CD4-positive, alpha-beta T cell treated with Interleukin-10 for 1 hour (primary cell): ENCODE results near the gene SHC4.
"Not testable (repeated sequence)": the region's sequence is repeated elsewhere in the genome, so short reads cannot be mapped to it uniquely, and the experiment has no call there.

Experiments
- DNase-seq: peaks from one replicate; pipeline ENCODE4 v3.0.0-alpha.2; 2020

SHC4 gene

GRCh38 chr15:48922046-48922445 is 41.7 kb downstream of the SHC4 start:
- no peak for DNase-seq

DNA sequence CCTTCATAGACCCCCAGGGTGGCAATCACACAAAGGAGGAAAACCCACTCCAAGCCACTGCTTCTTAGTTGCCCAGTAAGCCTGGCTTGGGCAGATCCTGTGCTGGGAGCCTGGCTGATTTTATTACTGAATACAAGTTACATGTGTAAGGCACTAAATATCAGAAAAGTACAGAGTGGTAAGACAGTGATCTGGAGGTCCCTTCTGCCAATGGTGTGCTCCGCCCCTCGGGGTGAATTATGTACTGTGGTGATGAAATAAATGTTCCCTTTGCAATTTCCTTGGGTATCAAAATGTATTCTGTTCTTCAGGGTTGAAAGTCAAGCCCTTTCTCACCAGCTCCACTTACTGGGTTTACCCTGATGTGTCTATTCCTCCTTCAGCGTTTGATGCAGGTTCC is 47.0 kb downstream of the SHC4 start:
- DNase-seq: no peak

DNA sequence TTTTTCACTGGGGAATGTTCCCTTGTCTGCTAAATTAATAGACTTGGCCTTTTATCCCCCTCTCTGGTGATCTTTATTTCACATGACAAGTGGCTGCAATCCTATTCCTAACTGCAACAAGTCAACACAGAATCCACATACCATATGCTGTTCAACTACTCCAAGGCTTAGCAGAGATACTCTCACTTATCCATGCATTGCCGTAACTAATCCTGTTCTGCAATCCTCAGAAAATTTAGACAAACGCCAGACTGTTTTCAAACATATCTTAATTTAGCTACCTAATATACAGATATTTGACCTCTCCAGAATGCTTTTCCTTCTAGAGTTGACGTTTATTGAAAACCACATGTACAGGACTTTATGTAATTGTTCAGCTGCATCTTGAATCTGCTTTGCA is 47.9 kb downstream of the SHC4 start:
- no peak for DNase-seq

DNA sequence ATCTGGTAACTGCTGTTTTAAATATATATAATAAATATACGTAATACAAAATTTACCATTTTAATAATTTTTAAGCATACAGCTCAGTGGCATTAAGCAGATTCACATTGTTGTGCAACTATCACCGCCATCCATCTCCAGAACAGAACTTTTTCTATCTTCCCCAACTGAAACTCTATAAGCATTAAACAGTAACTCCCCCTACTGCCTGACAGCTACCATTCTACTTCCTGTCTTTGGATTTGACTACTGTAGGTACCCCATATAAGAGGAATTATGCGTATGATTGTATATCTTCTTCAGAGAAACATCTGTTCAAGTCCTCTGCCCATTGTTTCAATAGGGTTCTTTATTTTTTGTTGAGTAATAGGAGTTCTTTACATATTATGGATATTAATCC is 49.0 kb downstream of the SHC4 start:
- DNase-seq: no peak

- DNase-seq: no peak
These were observed 50.6 kb downstream of the SHC4 start for GRCh38 chr15:48913141-48913540.

DNA sequence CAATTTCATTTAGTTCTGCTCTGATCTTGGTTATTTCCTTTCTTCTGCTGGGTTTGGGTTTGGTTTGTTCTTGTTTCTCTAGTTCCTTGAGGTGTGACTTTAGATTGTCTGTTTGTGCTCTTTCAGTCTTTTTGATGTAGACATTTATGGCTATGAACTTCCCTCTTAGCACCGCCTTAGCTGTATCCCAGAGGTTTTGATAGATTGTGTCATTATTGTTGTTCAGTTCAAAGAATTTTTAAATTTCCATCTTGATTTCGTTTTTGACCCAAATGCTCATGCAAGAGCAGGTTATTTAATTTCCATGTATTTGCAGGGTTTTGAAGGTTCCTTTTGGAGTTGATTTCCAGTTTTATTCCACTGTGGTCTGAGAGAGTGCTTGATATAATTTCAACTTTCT is 53.2 kb downstream of the SHC4 start:
- DNase-seq: not testable (repeated sequence)

- DNase-seq: not testable (repeated sequence)
These were observed 54.4 kb downstream of the SHC4 start for GRCh38 chr15:48909313-48909712.

GRCh38 chr15:48905847-48906246 is 57.9 kb downstream of the SHC4 start:
- DNase-seq: no peak

DNA sequence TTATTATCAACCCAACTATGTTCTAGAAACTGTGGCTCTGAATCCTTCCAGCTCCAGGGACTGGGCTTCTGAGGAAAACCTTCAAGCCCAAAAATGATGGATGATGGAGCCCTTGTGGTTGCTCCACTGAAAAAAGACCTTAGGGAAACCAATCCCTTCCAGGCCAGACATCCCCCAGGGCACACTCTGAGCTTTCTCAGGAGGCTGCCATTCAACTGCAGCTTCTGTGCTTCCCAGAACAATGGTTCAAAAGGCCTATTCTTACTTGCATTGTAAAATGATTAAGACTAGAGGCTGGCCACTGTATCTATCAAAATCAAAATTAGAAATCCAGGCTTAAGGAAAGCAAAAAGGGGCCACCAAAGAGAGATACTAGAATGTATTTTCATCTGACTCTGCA is 58.5 kb downstream of the SHC4 start:
- DNase-seq: no peak

GRCh38 chr15:48904758-48905157 is 59.0 kb downstream of the SHC4 start:
- DNase-seq: no peak

DNA sequence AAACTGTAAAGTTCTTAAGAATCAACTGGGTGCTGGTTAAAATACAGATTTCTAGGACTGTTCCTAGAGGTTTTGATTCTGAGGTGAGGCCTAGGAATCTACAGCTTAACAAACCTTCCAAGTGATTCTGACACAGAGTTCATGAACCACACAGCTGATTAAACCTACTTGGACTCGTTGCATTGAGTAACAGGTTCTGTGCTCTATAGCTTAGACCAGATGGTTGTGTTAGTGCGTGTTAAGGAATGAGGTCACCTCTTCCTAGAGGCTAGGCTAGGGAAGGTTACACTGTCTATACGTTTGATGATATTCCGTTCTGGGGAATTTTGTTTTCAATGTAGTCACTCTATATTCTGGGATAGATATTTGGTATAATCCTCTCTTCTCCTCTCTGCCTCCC is 63.9 kb downstream of the SHC4 start:
- no peak for DNase-seq

DNA sequence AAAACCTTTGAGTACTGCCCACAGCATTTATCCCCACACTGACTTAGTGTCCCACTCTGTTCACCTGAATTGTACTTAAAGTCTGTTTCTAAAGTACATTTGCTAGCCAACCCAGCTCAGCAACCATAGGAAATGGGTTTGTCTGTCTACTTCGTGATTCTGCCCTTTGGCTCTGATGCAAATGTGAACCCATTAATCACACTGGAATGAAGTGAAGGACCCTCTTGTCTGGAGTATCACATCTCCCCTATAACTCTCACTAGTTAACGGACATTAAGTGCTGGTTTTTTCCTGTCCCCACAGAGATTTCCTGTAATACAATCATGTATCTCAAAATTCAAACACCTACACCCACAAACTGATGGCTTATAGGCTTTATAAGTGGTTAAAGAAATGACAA is 65.3 kb downstream of the SHC4 start:
- no peak for DNase-seq

DNA sequence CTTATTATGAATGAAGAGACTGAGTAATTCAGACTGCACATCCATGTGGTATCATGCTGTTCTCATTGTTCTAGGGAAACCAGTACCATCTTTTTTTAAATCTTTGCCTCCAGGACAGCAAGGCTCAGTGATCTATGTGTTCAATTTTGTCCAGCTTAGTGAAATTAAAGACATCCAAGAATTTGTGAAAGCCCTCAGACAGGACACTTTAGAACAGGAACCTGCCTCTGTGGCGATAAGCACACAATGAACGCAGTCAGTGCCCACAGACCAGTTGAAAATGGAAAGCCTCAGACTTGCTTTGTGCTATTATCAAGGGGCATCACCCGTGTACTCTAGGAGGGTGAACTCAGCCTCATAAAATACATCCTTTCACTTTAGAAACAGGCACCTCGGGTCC is 65.7 kb downstream of the SHC4 start:
- no peak for DNase-seq

DNA sequence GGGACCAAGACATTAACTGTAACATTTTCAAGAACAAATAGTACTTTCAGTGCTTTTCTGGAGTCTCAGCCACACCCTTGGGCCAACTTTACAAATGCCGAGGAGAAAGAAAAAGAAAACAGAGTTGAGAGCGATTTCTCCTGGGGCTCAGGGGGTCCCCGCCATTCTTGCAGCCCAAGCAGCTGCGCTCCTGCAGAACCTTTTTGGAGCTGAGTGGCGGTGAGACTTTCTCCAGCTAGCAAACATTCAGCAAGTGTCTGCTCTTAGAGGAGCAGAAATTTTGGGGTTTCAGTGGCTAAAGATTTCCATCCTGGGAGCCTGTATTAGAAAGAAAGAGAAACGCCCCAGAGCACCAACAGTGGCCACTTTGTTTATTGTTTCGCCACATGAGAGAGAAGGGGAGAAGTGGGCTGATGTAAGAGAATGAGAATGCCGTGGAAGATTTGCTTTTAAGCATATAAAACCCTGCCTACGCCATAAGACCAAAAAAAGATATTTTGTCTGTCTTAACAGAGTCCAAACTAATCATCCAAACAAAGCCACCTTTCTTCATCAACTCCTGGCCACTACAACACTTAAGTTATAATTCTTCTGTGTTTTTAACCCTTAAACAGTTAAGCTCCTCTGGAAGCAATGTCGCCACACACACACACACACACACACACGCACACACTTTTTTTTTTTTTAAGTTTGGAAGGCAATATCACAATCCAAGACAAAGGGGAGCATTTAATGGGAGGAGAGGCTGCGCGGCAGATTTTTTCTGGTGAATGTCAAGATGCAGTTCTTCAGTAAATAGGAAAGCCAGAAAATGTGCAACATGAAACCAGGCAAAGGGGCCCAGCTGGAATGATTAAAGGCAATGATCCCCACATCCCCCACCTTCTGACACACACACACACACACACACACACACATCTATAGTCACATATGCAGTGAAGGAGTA is 66.6 kb downstream of the SHC4 start:
- no peak for DNase-seq

DNA sequence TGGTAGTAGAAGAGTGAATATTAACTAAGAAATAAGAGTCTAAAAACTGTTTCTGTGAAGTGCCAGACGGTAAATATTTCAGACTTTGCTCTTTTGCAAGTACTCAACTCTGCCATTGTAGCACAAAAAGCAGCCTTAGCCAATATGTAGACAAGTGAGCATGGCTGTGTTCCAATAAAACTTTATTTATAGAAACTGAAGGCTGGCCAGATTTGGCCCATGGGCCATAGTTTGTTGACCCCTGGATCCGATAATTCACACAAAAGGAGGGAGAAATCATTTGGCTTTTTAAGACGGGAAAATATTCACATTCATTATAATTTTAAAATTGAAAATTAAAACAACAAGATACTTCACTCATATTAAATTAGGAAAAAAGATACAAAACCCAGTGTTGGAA is 70.4 kb downstream of the SHC4 start:
- no peak for DNase-seq

DNA sequence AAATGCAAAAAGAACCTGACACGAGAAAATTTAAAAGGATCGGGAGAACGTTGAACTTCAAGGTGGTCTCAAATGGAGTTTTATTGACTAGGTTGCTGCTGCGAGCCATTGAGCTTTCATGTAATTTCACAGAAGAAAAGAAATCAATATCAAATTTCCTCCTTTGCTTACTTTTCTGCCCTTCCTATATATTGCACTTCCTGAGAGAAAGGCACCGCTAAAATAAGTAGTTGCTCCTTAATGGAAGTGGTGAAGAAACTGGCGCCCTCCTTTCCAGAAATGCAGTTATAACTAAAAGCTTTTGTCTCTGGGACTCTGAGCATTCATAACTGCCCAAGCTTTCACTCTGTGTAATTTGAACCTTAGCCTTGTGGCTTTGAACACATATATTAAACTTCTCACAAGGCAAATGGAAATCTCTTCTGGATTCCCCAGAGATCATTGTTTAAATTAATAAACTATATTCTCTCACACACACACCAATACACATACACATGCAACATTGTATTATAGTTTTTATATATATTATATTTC is 72.4 kb downstream of the SHC4 start:
- no peak for DNase-seq

DNA sequence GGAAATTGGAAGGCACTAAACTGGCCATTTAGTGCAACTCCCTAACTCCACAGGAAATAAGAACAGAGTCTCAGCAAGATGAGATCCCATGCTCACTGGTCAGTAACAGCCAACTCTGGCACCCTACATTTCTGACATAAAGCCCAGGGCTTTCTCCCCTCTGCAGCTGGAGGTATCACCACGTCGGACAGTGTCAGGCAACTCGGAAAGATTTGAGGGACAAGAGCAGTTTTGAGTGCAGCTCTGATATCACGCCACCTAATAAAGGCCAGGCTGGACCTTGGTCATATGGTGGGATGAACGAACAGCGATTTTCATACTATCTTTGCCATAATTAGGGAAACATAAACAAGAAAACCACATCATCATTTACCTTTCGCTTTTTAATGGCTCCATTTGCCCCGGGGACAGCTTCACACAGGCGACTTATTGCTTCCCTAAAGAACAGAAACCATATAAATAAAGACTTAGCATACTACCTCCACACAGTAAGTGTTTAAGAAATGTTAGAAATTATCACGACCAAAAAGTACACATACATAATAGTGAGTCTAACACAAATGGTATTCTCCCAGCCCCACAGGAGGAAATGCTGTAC is 73.2 kb downstream of the SHC4 start:
- DNase-seq: no peak

GRCh38 chr15:48889925-48890324 is 73.8 kb downstream of the SHC4 start:
- DNase-seq: no peak

GRCh38 chr15:48888836-48889235 is 74.9 kb downstream of the SHC4 start:
- no peak for DNase-seq

DNA sequence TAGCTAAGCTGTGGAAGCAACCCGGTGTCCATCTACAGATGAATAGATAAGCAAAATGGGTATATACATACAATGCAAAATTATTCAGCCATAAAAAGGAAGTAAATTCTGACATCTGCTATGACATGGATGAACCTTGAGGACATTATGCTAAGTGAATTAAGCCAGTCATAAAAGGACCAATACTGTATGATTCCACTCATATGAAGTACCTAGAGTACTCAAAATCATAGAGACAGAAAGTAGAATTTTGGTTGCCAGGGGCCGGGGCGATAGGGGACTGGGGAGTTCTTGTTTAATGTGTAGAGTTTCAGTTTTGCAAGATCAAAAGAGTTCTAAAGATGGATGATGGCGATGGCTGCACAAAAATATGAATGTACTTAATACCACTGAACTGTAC is 75.5 kb downstream of the SHC4 start:
- DNase-seq: no peak

DNA sequence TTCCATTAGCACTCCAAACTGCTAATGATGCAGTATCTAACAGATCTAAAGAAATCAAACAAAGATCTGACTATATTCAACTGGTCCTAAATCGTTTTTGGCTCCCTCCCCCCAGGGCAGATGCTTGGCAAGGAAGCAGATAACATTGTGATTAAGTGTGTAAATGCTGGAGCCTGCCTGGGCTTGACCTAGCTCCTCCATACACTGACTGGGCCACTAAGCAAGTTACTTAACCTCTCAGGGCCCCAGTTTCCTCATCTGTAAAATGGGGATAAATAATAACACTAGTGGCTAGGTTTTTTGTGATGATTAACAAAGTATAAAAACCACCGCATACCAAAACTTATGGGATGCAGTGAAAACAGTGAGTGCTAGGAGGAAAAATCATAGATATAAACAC is 76.6 kb downstream of the SHC4 start:
- DNase-seq: no peak

DNA sequence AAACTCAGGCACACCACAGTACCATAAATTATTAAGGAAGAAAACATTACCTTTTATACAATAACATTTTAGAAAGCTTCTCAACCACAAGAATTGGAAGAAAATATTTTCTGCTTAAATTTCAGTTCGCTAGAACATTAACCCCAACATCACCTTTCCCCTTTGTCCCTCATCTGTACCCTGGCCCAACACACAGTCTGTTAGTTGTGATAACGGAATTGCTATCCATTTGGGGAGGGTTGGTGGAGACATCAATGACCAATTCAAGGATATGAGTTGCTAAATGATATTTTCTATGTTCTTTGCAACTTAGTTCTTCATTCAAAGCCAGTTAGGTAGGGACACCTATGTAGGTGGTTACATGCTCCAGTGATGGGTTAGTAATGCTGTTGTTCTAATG is 80.0 kb downstream of the SHC4 start:
- no peak for DNase-seq

DNA sequence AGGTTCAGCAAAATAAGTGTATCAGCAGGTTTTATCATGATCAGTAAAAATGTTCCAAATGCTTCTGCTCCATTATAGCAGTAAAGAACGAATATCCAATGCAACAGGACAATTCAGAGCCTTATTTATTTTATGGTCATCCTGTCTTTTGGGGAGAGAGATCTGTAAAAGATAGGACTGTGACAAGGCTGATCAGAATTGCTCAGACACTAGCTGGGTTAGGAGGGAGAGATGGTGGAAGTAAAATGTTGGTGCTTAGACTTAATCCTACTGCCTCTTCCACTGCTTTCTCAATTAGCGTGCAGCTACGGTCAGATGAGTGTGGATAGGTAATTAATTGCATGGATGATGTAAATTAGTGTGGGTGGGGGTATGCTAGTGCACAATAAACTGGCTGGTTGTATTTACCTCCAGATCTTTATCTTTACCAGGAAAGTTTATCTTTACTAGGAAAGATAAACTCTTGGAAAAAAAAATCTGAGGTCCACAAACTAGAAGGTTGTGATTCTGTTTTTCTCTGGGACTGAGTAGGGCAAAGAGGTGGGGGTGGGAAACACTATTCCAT is 83.6 kb downstream of the SHC4 start:
- no peak for DNase-seq
